Caki2 (cell line): Measurements from ENCODE around the gene DNMT3A. TPM values are rescaled to one million over a fixed set of nuclear protein-coding genes. Genes with fewer than 3 reads are reported as not detected.

Source experiments
- total RNA-seq: library from RNA; depleted of rRNA; stranded (reverse); fragments of >200 nt; shearing (Covaris generic); gene quantifications from 2 replicates; pipeline ENCODE4 v1.2.3, GENCODE V29; 2014; ENCODE audit warnings: low replicate concordance; rRNA removed

DNMT3A gene
- total RNA-seq, 1 experiment from 2014 or later = 4.9 TPM

Other genes with a start within 250 kb of the DNMT3A start
- gene POMC, start 173.3 kb downstream of the DNMT3A start, total RNA-seq = not detected in 2 replicates